GM04503 (cell line): Measurements from ENCODE around the gene CYYR1.

Experiments used
- DNase-seq: peaks from one replicate; pipeline ENCODE4 v3.0.0-alpha.2; 2012; ENCODE audit warnings: low read depth

Gene CYYR1

DNA sequence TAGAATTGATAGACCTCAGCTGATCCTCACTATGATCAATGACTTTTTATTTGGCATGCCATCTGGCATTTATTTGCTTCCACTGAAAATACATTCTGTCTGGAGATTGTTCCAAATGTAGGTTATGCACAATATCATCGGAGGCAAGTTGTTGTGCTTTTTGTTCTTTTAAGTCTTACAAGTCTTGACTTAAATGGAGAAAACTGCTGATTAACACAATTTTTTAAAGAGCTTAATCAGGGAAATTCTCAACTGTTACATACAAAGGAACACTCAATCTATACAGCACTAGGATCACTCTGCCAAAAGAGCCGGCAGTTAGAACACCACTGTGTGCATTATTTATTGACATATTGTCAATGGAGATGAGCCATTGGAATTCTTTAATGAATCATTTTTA, 19.2 kb downstream of the CYYR1 start:
- no peak for DNase-seq

DNA sequence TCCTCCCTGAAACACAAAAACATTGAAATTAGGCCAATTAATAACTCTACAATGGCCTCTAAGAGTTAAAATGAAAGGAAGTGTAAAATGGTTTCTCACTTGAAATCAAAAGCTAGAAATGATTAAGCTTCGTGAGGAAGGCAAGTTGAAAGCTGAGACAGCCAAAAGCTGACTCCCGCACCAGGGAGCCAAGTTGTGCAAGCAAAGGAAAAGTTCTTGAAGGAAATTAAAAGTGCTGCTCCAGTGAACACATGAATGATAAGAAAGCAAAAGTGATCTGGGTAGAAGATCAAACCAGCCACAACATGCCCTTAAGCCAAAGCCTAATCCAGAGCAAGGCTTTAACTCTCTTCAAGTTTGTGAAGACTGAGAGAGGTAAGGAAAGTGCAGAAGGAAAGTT, 22.8 kb downstream of the CYYR1 start:
- DNase-seq: no peak

GRCh38 chr21:26546446-26547097, 26.5 kb downstream of the CYYR1 start:
- no peak for DNase-seq

DNA sequence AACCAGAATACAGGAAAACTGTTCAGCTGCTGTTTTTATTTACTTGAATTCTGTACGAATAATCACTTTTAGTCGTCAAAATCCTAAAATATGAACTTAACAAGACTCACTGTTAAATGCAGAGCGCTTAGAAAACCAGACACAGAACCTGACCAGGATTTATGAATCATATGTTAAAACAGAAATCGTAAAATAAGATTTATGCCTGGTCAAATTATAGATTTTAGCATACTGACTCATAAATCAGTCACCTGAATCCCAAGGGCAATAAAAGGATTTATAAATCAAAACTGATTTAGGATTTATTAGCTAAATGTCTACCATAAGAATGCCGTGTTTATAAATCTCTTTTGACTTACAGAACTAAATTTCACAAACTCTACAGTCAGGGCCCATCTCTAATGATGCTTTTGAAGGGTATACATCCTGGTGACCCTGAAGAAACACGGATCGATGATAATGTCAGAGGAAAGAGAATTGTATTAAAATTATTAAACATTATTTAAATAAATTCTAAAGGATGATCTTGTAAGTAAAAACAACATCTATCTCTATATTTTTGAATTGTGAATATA, 28.8 kb downstream of the CYYR1 start:
- no peak for DNase-seq

GRCh38 chr21:26540651-26541050, 32.4 kb downstream of the CYYR1 start:
- DNase-seq: no peak

- DNase-seq: no peak
Observed at GRCh38 chr21:26539566-26539965, 33.5 kb downstream of the CYYR1 start.

DNA sequence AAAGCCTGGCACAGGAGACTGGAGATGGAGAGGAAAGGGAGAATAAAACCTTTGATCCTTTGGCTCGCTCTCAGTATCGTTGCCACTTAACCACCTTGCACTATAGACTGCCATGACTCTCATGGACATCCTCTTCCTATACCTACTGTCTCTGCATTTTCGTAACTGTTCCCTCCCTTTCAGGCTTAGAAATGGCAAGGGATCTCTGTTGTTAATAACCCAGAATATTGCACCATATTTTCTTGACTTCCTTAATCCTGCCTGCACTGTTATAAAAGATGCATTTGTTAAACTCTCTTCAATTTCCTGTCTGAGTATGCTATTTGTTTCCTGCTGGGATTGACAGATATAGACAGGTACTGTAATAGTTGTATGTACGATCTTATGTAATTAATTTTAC, 38.6 kb downstream of the CYYR1 start:
- DNase-seq: no peak

- no peak for DNase-seq
Observed at GRCh38 chr21:26532208-26532607, 40.9 kb downstream of the CYYR1 start.

GRCh38 chr21:26529526-26529925, 43.6 kb downstream of the CYYR1 start:
- no peak for DNase-seq

- DNase-seq: no peak
Observed at GRCh38 chr21:26528882-26529281, 44.2 kb downstream of the CYYR1 start.

- DNase-seq: no peak
Observed at GRCh38 chr21:26522704-26523103, 50.4 kb downstream of the CYYR1 start.

- DNase-seq: no peak
Observed at GRCh38 chr21:26519142-26519541, 53.9 kb downstream of the CYYR1 start.

- no peak for DNase-seq
Observed at GRCh38 chr21:26515257-26515656, 57.8 kb downstream of the CYYR1 start.

DNA sequence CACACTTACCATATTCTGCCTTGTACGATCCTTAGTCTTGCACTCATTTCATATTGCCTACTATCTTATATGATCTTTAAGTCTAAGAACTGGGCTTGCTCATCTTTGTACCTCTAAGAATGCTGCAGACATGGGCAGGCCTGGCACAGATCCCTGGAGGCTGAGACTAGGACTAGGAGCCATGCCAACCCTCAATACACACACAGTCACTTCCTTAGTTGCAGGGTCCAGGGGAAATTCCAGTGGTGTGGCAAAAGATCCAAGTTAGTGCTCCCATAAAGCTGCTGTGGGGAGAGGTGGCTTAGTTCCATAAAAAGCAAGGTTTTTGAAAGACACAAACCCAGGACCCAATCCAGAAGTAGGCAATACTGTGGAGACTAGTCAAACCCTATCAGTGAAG, 59.9 kb downstream of the CYYR1 start:
- peak; percentile 51 for DNase-seq

DNA sequence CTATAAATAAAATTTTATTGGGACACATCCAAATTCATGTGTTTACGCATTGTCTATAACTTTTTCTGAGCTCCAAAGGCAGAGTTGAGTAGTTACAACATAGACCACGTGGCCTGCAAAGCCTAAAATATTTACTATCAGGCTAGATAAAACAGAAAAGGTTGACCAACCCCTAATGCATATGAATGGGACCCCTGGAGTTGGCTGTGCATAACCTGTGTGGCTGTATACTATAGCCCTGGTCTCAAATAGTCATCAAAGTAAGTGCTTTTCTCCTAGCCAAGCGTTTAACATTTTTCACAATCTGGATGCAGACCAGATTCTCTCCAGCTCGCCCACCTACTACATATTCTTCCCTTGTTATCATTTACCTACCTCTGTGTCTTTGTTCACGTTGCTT, 60.4 kb downstream of the CYYR1 start:
- no peak for DNase-seq

GRCh38 chr21:26508903-26509302, 64.2 kb downstream of the CYYR1 start:
- DNase-seq: no peak

GRCh38 chr21:26506956-26507355, 66.1 kb downstream of the CYYR1 start:
- peak; percentile 27 for DNase-seq

GRCh38 chr21:26505211-26505610, 67.9 kb downstream of the CYYR1 start:
- DNase-seq: no peak

- DNase-seq: no peak
Observed at GRCh38 chr21:26503414-26503813, 69.7 kb downstream of the CYYR1 start.

DNA sequence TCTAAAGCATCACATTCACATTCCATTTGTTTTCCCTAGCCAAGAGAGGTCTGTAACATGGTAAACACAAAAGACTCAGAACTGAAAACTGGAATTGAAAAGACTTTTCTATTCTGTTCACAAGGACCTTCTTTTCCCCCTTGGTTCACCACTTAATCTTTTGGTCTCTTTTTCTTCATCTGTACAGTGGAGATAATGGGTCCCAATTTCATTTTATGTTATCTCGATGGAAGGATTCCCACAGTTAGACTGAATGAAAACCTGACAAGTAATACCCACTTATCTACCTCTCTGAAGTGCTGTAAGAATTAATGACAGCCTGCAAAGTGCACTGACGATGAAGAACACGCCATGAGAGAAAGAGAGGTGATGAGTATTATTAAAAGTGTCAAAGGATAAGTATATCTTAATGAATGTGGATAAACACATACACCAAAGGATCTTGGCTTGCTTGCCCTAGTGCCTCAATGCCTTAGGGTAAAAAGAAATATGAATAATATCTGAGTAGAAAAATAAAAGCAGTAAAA, 71.5 kb downstream of the CYYR1 start:
- DNase-seq: no peak

GRCh38 chr21:26499495-26499894, 73.6 kb downstream of the CYYR1 start:
- DNase-seq: no peak

GRCh38 chr21:26495283-26495849, 77.7 kb downstream of the CYYR1 start:
- no peak for DNase-seq

DNA sequence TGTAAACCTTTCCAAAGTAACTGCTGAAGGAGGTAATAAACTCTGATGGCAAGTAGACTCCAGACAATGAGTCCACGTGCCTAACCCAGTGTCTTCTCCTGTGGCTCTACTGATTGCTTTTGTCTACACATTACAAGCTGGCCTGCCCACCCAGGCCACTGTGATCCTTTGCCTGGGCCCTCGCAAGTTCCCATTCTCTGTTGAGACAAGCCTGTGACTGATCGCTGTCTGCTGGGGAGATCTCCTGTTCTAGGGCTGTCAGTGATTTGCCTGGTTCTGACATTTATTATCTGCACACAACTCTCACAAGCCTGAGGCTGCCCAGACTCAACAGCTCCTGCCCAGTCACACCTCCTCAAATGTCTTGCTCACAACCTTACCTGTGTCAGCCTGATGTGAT, 81.4 kb downstream of the CYYR1 start:
- DNase-seq: no peak

GRCh38 chr21:26490771-26491170, 82.3 kb downstream of the CYYR1 start:
- peak; percentile 25 for DNase-seq
